Naive thymus-derived CD8-positive, alpha-beta T cell (primary cell): ENCODE data around the gene ADARB2. TPM values are rescaled to one million over a fixed set of nuclear protein-coding genes. Genes with fewer than 3 reads are reported as not detected.

Source experiments
- ATAC-seq, 2 donors: fragments of 150-1000 bp; cut with Tn5 transposase in 1 of 2; sonication (Bioruptor Pico), chemical (Tn5 transposase) in 1 of 2; 1 replicate in 1 of 2; 2 replicates in 1 of 2; pipeline ENCODE4 v1.10.0; 2021; ENCODE audit warnings: mild to moderate bottlenecking in 2 of 2, moderate library complexity in 2 of 2
- POLR2A ChIA-PET: fragments of 350-600 bp; sonication (Branson Sonifier 250); formaldehyde crosslinking; loops from one replicate; lab custom pipeline; 2021; ENCODE audit warnings: antibody characterized with exemption; lab: Charles Lee
- DNase-seq, 10 donors: peaks; one replicate each; pipeline versions ENCODE4 v3.0.0 to v3.0.0-alpha.2; 2020 to 2022
- H3K27ac Mint-ChIP-seq, 10 donors: one replicate each; pipeline ENCODE4 v1.8.0; 2020 to 2022; ENCODE audit warnings: mild to moderate bottlenecking in 10 of 10, mixed read lengths in 10 of 10, moderate library complexity in 4 of 10, inconsistent platforms in 1 of 10
- H3K27me3 Mint-ChIP-seq, 5 donors: one replicate each; pipeline ENCODE4 v1.8.0; 2021 to 2022; ENCODE audit warnings: mixed read lengths in 5 of 5
- H3K36me3 Mint-ChIP-seq, 3 donors: one replicate each; pipeline ENCODE4 v1.8.0; 2020 to 2022; ENCODE audit warnings: mixed read lengths in 3 of 3, mild to moderate bottlenecking in 2 of 3, inconsistent platforms in 1 of 3
- H3K4me1 Mint-ChIP-seq, 4 donors: one replicate each; pipeline ENCODE4 v1.8.0; 2021 to 2022; ENCODE audit warnings: mixed read lengths in 4 of 4
- H3K4me3 Mint-ChIP-seq, 10 donors: one replicate each; pipeline ENCODE4 v1.8.0; 2020 to 2022; ENCODE audit warnings: mild to moderate bottlenecking in 10 of 10, mixed read lengths in 10 of 10, moderate library complexity in 6 of 10, inconsistent platforms in 1 of 10
- H3K9me3 Mint-ChIP-seq, 9 donors: one replicate each; pipeline ENCODE4 v1.8.0; 2020 to 2022; ENCODE audit warnings: mixed read lengths in 9 of 9, mild to moderate bottlenecking in 3 of 9, inconsistent platforms in 1 of 9, moderate library complexity in 1 of 9
- polyA plus RNA-seq, 3 donors: library from polyadenylated mRNA; unstranded; fragments of 300-500 nt; fragmentation: Illumina TruSeq; gene quantifications; one replicate each; pipeline ENCODE4 v1.2.3, GENCODE V29; 2021
- total RNA-seq, 8 experiments: library from RNA in 2 of 8; stranded (reverse) in 2 of 8; gene quantifications; one replicate each; pipeline ENCODE4 v1.2.3 and lab custom pipeline; 2021 to 2026

The ADARB2 gene
- total and polyA plus RNA-seq, 5 experiments from 2014 or later = not detected

- Mint-ChIP-seq H3K4me3 (no peak overlapping the region), H3K4me1 (peaks cover 0 to 2% (median 0%) of the 10 kb centered on the region in 4 donors), H3K36me3 (no peaks in the 10 kb centered on the region), H3K27me3 (peaks cover 8 to 35% (median 22%) of the 10 kb centered on the region in 5 donors), H3K9me3 (no peaks in the 10 kb centered on the region), H3K27ac (no peak overlapping the region)
- ATAC-seq (no peak), DNase-seq (peak in 1 of 10 donors; percentile 41)
- POLR2A ChIA-PET = no interaction called here
These were observed 180.8 kb downstream of the ADARB2 start for GRCh38 chr10:1556496-1556895.

GRCh38 chr10:1553951-1554350 is 183.4 kb downstream of the ADARB2 start:
- POLR2A ChIA-PET = no interaction called here
- no peak overlapping the region for H3K27ac Mint-ChIP-seq
- H3K9me3 Mint-ChIP-seq = no peaks in the 10 kb centered on the region
- peaks cover 0 to 3% (median 0%) of the 10 kb centered on the region in 4 donors for H3K4me1 Mint-ChIP-seq
- DNase-seq (peak in 1 of 10 donors; percentile 27), ATAC-seq (no peak)
- H3K27me3 Mint-ChIP-seq = peaks cover 3 to 23% (median 16%) of the 10 kb centered on the region in 5 donors
- H3K4me3 Mint-ChIP-seq = no peak overlapping the region
- no peaks in the 10 kb centered on the region for H3K36me3 Mint-ChIP-seq

DNA sequence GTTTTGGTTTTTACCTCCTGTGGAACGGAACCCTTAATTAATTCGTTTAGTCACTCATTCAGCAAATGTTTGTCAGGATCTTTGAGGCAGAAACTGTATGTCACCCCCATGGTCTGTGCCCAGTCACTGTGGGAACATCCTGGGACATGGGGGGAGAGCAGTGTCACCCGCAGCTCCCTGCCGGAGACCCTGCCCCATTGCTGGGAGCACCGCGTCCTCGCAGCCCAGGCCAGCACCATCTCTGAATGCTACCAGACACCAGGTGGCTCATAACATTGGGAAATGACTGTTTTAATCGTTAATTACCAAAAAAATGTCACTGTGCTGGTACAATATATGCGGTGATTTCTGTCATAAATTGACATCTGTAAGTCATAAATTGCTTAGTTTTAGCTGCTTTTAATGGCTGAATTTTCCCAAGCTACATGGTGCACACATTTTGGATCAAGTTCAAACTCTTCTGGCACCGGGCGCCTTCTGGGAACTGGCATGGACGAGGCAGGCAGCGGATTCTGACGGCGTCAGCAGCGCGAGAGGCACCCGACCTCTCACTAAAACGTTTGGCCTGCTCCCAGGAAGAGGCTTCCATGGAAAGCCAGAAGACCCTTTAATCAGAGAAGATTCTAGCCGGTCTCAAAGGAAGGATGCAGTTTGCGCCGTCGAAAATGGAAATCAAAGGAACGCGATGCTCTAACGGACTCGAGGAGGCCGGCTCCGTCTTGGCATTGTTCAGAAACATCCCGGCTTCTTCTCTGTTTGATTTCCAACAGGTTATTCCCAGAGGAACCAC is 184.2 kb downstream of the ADARB2 start:
- H3K27ac Mint-ChIP-seq = no peak overlapping the region
- no peaks in the 10 kb centered on the region for H3K36me3 Mint-ChIP-seq
- peaks cover 0 to 3% (median 0%) of the 10 kb centered on the region in 4 donors for H3K4me1 Mint-ChIP-seq
- H3K9me3 Mint-ChIP-seq = peaks cover 0 to 6% (median 0%) of the 10 kb centered on the region in 9 donors
- ATAC-seq (no peak), DNase-seq (peak in 1 of 10 donors; percentile 18)
- POLR2A ChIA-PET = no interaction called here
- no peak overlapping the region for H3K4me3 Mint-ChIP-seq
- H3K27me3 Mint-ChIP-seq = peaks cover 0 to 22% (median 11%) of the 10 kb centered on the region in 5 donors

- no peak for ATAC-seq
- POLR2A ChIA-PET = no interaction called here
- H3K9me3 Mint-ChIP-seq = peaks cover 0 to 7% (median 0%) of the 10 kb centered on the region in 9 donors
- DNase-seq = peak in 1 of 10 donors; percentile 43
- peaks cover 0 to 17% (median 6%) of the 10 kb centered on the region in 5 donors for H3K27me3 Mint-ChIP-seq
- no peak overlapping the region for H3K27ac Mint-ChIP-seq
- peaks cover 0 to 3% (median 0%) of the 10 kb centered on the region in 4 donors for H3K4me1 Mint-ChIP-seq
- no peaks in the 10 kb centered on the region for H3K36me3 Mint-ChIP-seq
- H3K4me3 Mint-ChIP-seq = no peak overlapping the region
These were observed 184.9 kb downstream of the ADARB2 start for GRCh38 chr10:1552406-1552805.

DNA sequence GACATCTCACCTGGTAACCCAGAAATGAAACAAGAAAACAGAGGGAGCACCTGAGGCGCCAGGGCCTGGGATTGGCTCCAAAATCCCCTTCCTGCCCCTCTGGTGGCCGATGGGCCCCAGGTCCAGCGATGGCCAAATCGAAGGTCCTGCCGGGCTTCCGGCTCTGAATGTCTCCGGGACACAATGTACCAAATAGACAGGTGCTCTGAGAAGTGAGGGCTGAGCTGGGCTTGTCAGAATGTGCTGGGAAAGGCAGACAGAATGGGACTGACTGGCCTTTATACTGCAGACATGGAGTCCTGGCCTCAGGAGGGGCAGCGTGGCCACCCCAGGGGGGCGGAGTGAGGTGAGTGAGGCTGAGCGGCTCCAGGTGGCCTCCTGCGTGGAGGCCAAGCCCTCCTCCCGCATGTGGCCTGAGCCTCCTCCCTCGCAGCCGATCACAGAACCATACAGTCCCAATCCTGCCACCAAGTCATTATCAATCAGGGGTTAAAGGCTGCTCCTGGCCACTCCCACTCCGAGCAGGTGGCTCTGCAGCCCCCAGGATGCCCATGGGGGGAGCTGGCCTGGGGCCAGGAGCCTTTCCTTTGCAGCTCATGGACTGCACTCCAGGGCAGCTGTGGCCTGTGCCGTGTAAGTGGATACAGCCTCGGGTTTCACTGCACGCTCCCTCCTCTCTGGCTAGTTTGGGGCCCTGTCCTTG is 185.5 kb downstream of the ADARB2 start:
- no peaks in the 10 kb centered on the region for H3K36me3 Mint-ChIP-seq
- peaks cover 0 to 7% (median 0%) of the 10 kb centered on the region in 9 donors for H3K9me3 Mint-ChIP-seq
- peaks cover 0 to 3% (median 0%) of the 10 kb centered on the region in 4 donors for H3K4me1 Mint-ChIP-seq
- DNase-seq = peak in 1 of 10 donors; percentile 22
- no peak overlapping the region for H3K4me3 Mint-ChIP-seq
- H3K27ac Mint-ChIP-seq = no peak overlapping the region
- peaks cover 0 to 11% (median 1%) of the 10 kb centered on the region in 5 donors for H3K27me3 Mint-ChIP-seq
- ATAC-seq = no peak
- POLR2A ChIA-PET = no interaction called here

- H3K36me3 Mint-ChIP-seq = no peaks in the 10 kb centered on the region
- H3K27me3 Mint-ChIP-seq = peaks cover 0 to 10% (median 2%) of the 10 kb centered on the region in 5 donors
- DNase-seq (peak in 1 of 10 donors; percentile 14), ATAC-seq (no peak)
- H3K4me1 Mint-ChIP-seq = peaks cover 0 to 3% (median 0%) of the 10 kb centered on the region in 4 donors
- POLR2A ChIA-PET = no interaction called here
- H3K27ac Mint-ChIP-seq = no peak overlapping the region
- no peak overlapping the region for H3K4me3 Mint-ChIP-seq
- H3K9me3 Mint-ChIP-seq = peaks cover 0 to 7% (median 0%) of the 10 kb centered on the region in 9 donors
These were observed 186.7 kb downstream of the ADARB2 start for GRCh38 chr10:1550616-1551015.

DNA sequence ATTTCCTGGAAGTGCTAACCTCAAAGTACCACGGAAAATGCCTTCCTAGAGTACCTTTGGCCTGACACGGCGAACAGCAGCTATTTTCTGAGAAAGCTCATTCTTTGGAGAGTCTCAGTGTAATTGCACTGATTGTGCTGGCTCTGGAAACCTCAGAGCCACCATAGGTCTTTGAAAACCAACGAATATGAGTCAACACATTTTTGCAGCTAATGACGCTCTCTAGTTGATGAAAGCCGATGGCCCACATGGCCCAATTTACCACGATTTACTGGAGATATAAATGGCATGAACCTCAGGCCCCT is 187.1 kb downstream of the ADARB2 start:
- no peaks in the 10 kb centered on the region for H3K36me3 Mint-ChIP-seq
- peaks cover 0 to 7% (median 0%) of the 10 kb centered on the region in 9 donors for H3K9me3 Mint-ChIP-seq
- no peak overlapping the region for H3K4me3 Mint-ChIP-seq
- peaks cover 0 to 10% (median 2%) of the 10 kb centered on the region in 5 donors for H3K27me3 Mint-ChIP-seq
- POLR2A ChIA-PET = no interaction called here
- peaks cover 0 to 3% (median 0%) of the 10 kb centered on the region in 4 donors for H3K4me1 Mint-ChIP-seq
- ATAC-seq (no peak), DNase-seq (peak in 1 of 10 donors; percentile 43)
- H3K27ac Mint-ChIP-seq = no peak overlapping the region

- POLR2A ChIA-PET = no interaction called here
- DNase-seq (peak in 1 of 10 donors; percentile 18), ATAC-seq (no peak)
- H3K27me3 Mint-ChIP-seq = peaks cover 0 to 10% (median 2%) of the 10 kb centered on the region in 5 donors
- no peak overlapping the region for H3K4me3 Mint-ChIP-seq
- no peak overlapping the region for H3K27ac Mint-ChIP-seq
- H3K9me3 Mint-ChIP-seq = peaks cover 0 to 7% (median 0%) of the 10 kb centered on the region in 9 donors
- H3K4me1 Mint-ChIP-seq = peaks cover 0 to 3% (median 0%) of the 10 kb centered on the region in 4 donors
- H3K36me3 Mint-ChIP-seq = no peaks in the 10 kb centered on the region
These were observed 187.6 kb downstream of the ADARB2 start for GRCh38 chr10:1549591-1550290.

GRCh38 chr10:1548596-1548995 is 188.7 kb downstream of the ADARB2 start:
- Mint-ChIP-seq H3K36me3 (no peaks in the 10 kb centered on the region), H3K27me3 (peaks cover 0 to 10% (median 3%) of the 10 kb centered on the region in 5 donors), H3K4me1 (peaks cover 0 to 3% (median 0%) of the 10 kb centered on the region in 4 donors), H3K9me3 (peaks cover 0 to 7% (median 0%) of the 10 kb centered on the region in 9 donors), H3K4me3 (no peak overlapping the region), H3K27ac (no peak overlapping the region)
- DNase-seq = no peak
- ATAC-seq = no peak
- POLR2A ChIA-PET = no interaction called here

DNA sequence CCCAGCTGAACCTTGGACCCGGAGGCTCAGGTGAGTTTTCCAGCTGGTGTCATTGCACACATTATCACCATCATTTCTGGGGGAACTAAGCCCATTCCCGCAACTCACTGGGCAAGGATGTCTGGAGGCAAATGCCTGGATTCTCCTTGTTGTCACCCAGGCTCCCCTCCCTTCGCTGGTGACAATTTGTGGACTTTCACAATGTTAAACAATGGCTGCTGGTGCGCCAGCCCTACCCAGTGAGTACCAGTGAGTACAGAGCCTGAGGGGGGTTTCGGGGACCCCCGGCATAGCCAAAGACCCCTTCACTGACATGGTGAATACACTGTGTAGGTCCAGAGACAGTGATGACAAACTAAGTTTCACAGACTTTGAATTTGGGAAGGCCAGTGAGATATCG is 189.2 kb downstream of the ADARB2 start:
- Mint-ChIP-seq H3K27me3 (peaks cover 0 to 10% (median 3%) of the 10 kb centered on the region in 5 donors), H3K36me3 (no peaks in the 10 kb centered on the region), H3K27ac (no peak overlapping the region), H3K4me1 (peaks cover 0 to 3% (median 0%) of the 10 kb centered on the region in 4 donors), H3K4me3 (no peak overlapping the region), H3K9me3 (peaks cover 0 to 7% (median 0%) of the 10 kb centered on the region in 9 donors)
- POLR2A ChIA-PET = no interaction called here
- DNase-seq (no peak), ATAC-seq (no peak)

DNA sequence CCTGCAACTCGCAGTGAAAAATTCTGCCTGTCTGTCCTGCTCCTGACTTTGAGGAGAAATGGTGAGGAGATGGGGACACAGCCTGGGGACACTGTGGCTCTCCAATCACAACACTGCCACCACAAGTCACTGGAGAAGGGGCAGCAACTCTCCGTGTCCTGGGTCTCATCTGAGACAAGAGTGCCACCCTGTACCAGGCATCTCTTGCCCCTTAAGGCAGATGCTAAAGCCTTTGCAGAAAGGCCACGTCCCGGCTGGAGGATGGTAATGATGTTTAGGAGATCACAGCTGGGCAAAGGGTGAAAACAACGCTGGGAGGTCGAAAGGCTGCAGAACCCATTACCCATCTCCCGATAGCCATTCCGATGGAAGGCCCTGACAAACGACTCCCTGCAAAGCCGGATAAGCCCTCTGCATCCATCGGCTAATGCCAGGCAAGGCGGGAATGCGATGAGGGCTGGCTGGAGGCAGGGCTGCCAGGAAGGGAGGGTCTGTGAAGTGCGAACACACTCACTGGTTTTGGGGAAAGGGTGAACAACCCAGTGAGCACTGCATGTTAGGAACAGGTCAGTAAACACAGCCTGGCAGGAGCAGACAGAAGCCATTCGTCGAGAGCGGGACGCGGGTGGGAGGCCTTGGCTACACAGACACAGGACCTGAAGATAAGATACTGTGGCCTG is 190.8 kb downstream of the ADARB2 start:
- Mint-ChIP-seq H3K36me3 (no peaks in the 10 kb centered on the region), H3K9me3 (peaks cover 0 to 7% (median 0%) of the 10 kb centered on the region in 9 donors), H3K27ac (no peak overlapping the region), H3K4me3 (no peak overlapping the region), H3K4me1 (peaks cover 0 to 3% (median 0%) of the 10 kb centered on the region in 4 donors), H3K27me3 (peaks cover 0 to 10% (median 3%) of the 10 kb centered on the region in 5 donors)
- POLR2A ChIA-PET = no interaction called here
- DNase-seq (peak in 1 of 10 donors; percentile 45), ATAC-seq (no peak)

GRCh38 chr10:1545524-1545923 is 191.8 kb downstream of the ADARB2 start:
- Mint-ChIP-seq H3K27me3 (peaks cover 0 to 9% (median 3%) of the 10 kb centered on the region in 5 donors), H3K4me3 (no peak overlapping the region), H3K4me1 (no peaks in the 10 kb centered on the region), H3K9me3 (peaks cover 0 to 7% (median 0%) of the 10 kb centered on the region in 9 donors), H3K36me3 (no peaks in the 10 kb centered on the region), H3K27ac (no peak overlapping the region)
- POLR2A ChIA-PET = no interaction called here
- ATAC-seq (no peak), DNase-seq (peak in 1 of 10 donors; percentile 9)
